ENCODE results near the gene UCN. TPM values are rescaled to one million over a fixed set of nuclear protein-coding genes. Genes with fewer than 3 reads are reported as not detected.
A peak's percentile ranks its signal among the peaks of the same experiment; 100 is the strongest.

Gene UCN
- total RNA-seq, 1 experiment from 2014 or later = 1.5 TPM

DNA sequence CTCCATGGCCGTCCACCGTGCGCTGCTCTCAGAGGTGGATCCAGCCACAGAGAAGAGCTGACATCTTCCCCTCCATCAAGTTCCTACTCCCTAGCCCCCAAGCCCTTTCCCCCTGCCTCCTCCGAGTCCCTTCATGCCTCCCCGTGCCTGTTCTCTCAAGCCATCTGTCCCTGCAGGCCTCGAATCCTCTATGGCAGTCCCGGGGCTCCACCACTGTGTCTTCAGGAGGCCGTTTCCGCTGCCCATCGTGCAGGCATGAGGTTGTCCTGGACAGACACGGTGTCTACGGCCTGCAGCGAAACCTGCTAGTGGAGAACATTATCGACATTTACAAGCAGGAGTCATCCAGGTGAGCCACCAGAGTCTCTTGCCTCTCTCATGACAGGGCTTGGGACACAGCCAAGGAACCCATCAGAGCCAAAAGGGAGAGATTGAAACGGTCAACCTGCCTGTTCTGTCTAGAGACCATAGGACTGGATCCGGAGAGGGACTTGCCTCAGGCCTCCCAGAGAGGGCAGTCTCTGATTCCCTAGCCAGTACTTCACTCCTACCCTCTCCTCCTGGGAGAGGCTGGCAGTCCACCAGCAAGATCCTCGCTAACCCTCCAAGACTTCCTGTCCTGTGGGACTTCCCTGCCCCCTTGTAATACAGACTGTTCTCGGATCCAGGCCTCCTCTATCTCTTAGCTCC is 9.7 kb downstream of the UCN start:
- Histone ChIP-seq H3K4me2 (ENCODE audit: insufficient read depth, insufficient read length, low read length) (no peak overlapping the region), H3K14ac (ENCODE audit: insufficient read depth, low read length) (no peak overlapping the region; the same call in 1 of the 2 replicates), H2BK15ac (ENCODE audit: low read depth, low read length) (no peak overlapping the region), H3K27me3 (ENCODE audit: insufficient read depth, low read length) (no peaks in the 10 kb centered on the region), H3K23me2 (ENCODE audit: insufficient read length, low read depth, low read length, poor library complexity, severe bottlenecking) (no peaks in the 10 kb centered on the region), H3K9ac (ENCODE audit: extremely low read depth, insufficient read length, low read length) (no peak overlapping the region), H4K5ac (ENCODE audit: insufficient read length, low read depth, low read length) (no peak overlapping the region), H2AK5ac (ENCODE audit: insufficient read length, low read length) (no peak overlapping the region), H4K8ac (replicated peaks; ENCODE audit: insufficient read length, low read depth, low read length) (no peak overlapping the region), H3K9me3 (ENCODE audit: control insufficient read depth, low read depth, low read length) (no peaks in the 10 kb centered on the region), H3K27ac (ENCODE audit: insufficient read length, low read depth, low read length) (no peak overlapping the region), H4K91ac (ENCODE audit: insufficient read length, low read depth, low read length) (no peak overlapping the region), H3K4me1 (ENCODE audit: insufficient read depth, low read length) (no peaks in the 10 kb centered on the region), H2BK120ac (ENCODE audit: low read depth, low read length, poor library complexity, severe bottlenecking) (no peak overlapping the region), H3K18ac (ENCODE audit: insufficient read length, low read depth, low read length) (no peak overlapping the region), H2BK5ac (ENCODE audit: insufficient read length, low read length) (no peak overlapping the region), H2BK20ac (ENCODE audit: low read depth, low read length, poor library complexity, severe bottlenecking) (no peak overlapping the region), H3K23ac (ENCODE audit: insufficient read length, low read depth, low read length) (no peak overlapping the region), H3K56ac (ENCODE audit: insufficient read length, low read depth, low read length) (no peak overlapping the region), H4K20me1 (ENCODE audit: control insufficient read depth, insufficient read depth, insufficient read length) (no peaks in the 10 kb centered on the region), H3T11ph (ENCODE audit: low read length) (no peak overlapping the region), H2AFZ (ENCODE audit: low read length) (no peak overlapping the region), H3K79me2 (ENCODE audit: insufficient read depth, low read length) (no peaks in the 10 kb centered on the region), H3K79me1 (ENCODE audit: insufficient read depth, low read depth, low read length, poor library complexity, severe bottlenecking) (no peaks in the 10 kb centered on the region), H2BK12ac (ENCODE audit: insufficient read length, low read depth, low read length) (no peak overlapping the region), H3K4ac (ENCODE audit: low read depth, low read length) (no peak overlapping the region)
- DNase-seq = no peak
- Mint-ChIP-seq H3K27ac (peak overlapping the region in 1 of 3 experiments; percentile 29; a peak in 1 of 7 replicates), H3K4me3 (no peak overlapping the region), H3K36me3 (ENCODE audit: insufficient read depth in 1 of 3, low read depth in 3 of 3) (no peaks in the 10 kb centered on the region), H3K9me3 (no peaks in the 10 kb centered on the region), H3K4me1 (peaks cover 4% of the 10 kb centered on the region in 2 experiments; a peak in 2 of 4 replicates), H3K27me3 (ENCODE audit: low read depth) (no peaks in the 10 kb centered on the region)
- TF ChIP-seq CTCF (conservative IDR thresholded peaks at IDR 0.05) = no peak
- no CpG with 5 or more reads among the region's 18 CpGs for WGBS (ENCODE audit: extremely low coverage, insufficient read length, low lambda C conversion rate)

All from H9 (cell line).